ENCODE results near the gene MRPL22. TPM values are rescaled to one million over a fixed set of nuclear protein-coding genes. Genes with fewer than 3 reads are reported as not detected.

The MRPL22 gene
- total RNA-seq, 1 donor from 2014 or later, result 24.8 TPM

DNA sequence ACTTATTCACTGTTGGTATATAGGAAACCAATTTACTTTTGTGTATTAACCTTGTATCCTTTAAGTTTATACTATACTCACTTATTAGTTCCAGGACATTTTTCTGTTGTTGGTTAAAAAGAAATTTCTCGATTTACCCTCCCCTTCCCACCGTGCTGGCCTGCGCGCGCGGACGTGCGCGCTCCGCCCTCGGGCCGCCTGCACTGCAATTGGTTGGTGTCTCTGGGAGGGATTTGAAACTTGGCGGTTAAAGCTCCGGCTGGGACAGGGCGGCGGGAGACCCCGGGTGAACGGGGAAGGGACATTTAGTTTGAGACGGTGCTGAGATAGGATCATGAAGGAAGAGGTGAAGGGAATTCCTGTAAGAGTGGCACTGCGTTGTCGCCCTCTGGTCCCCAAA, 72.7 kb downstream of the MRPL22 start, which contains the start of gene KIF4B:
KIF4B (plus strand) TSS at position 230 of the 400 bp plus-strand sequence; CDS start at position 335, 105 bp downstream.
- H3K4me3 ChIP-seq, result no peak within 1 kb of the TSS
- H3K27ac ChIP-seq, result no peak within 1 kb of the TSS
- no peaks in the 10 kb centered on the region for H3K4me1 ChIP-seq
- H3K9me3 ChIP-seq, result no peaks in the 10 kb centered on the region
- intact Hi-C loops (cut with DNase I), result no loop called here
- H3K36me3 ChIP-seq, result no peaks in the 10 kb centered on the region
- no peak for DNase-seq (ENCODE audit: extremely low spot score in 2 of 2)
- TF ChIP-seq POLR2A (IDR thresholded peaks at IDR 0.05), result no peak
- no peak for TF ChIP-seq POLR2AphosphoS5 (IDR thresholded peaks at IDR 0.05; ENCODE audit: insufficient read depth in 1 of 2, low read depth in 1 of 2)
- TF ChIP-seq, protein P1, sequence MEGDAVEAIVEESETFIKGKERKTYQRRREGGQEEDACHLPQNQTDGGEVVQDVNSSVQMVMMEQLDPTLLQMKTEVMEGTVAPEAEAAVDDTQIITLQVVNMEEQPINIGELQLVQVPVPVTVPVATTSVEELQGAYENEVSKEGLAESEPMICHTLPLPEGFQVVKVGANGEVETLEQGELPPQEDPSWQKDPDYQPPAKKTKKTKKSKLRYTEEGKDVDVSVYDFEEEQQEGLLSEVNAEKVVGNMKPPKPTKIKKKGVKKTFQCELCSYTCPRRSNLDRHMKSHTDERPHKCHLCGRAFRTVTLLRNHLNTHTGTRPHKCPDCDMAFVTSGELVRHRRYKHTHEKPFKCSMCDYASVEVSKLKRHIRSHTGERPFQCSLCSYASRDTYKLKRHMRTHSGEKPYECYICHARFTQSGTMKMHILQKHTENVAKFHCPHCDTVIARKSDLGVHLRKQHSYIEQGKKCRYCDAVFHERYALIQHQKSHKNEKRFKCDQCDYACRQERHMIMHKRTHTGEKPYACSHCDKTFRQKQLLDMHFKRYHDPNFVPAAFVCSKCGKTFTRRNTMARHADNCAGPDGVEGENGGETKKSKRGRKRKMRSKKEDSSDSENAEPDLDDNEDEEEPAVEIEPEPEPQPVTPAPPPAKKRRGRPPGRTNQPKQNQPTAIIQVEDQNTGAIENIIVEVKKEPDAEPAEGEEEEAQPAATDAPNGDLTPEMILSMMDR (IDR thresholded peaks at IDR 0.05), result no peak
- H3K27me3 ChIP-seq, result no peaks in the 10 kb centered on the region

GRCh38 chr5:155015239-155015638, 74.4 kb downstream of the MRPL22 start:
- H3K9me3 ChIP-seq, result no peaks in the 10 kb centered on the region
- no peaks in the 10 kb centered on the region for H3K36me3 ChIP-seq
- H3K4me1 ChIP-seq, result no peaks in the 10 kb centered on the region
- DNase-seq (ENCODE audit: extremely low spot score in 2 of 2), result no peak
- intact Hi-C loops (cut with DNase I), result no loop called here
- no peaks in the 10 kb centered on the region for H3K27me3 ChIP-seq
- H3K27ac ChIP-seq, result no peak overlapping the region
- H3K4me3 ChIP-seq, result no peak overlapping the region
- TF ChIP-seq, protein P1 (IDR thresholded peaks at IDR 0.05), result no peak
- TF ChIP-seq POLR2AphosphoS5 (IDR thresholded peaks at IDR 0.05; ENCODE audit: insufficient read depth in 1 of 2, low read depth in 1 of 2) (no peak), POLR2A (IDR thresholded peaks at IDR 0.05) (no peak)

DNA sequence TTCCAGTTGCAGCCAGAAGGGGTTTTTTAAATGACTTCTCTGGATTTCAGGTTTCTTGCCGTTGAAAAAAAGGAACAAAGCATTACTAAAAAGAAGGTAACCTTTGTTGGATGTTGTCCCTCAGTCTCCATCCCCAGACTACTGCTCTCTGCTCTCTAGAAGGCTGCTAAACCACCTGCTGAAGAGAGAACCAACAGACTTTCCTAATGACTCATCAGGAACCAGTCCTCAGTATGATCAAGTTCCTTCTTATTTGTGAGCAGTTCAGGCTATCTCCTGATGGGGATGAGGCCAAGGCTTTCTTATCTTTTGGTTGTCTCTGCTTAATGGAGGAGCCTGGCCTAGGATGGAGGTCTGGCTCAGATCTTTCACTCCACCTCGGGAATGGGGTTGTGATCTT, 76.7 kb downstream of the MRPL22 start:
- TF ChIP-seq, protein P1 (IDR thresholded peaks at IDR 0.05), result no peak
- no peak for TF ChIP-seq POLR2AphosphoS5 (IDR thresholded peaks at IDR 0.05; ENCODE audit: insufficient read depth in 1 of 2, low read depth in 1 of 2)
- TF ChIP-seq POLR2A (IDR thresholded peaks at IDR 0.05), result no peak
- intact Hi-C loops (cut with DNase I), result no loop called here
- H3K27me3 ChIP-seq, result no peaks in the 10 kb centered on the region

More for the DNA sequence above, 76.7 kb downstream of the MRPL22 start:
- Histone ChIP-seq H3K4me1 (no peaks in the 10 kb centered on the region), H3K4me3 (no peak overlapping the region), H3K27ac (no peak overlapping the region), H3K9me3 (no peaks in the 10 kb centered on the region), H3K36me3 (no peaks in the 10 kb centered on the region)
- no peak for DNase-seq (ENCODE audit: extremely low spot score in 2 of 2)

Other genes starting within 250 kb of the MRPL22 start
- 98.0 TPM for gene LARP1, start 185.7 kb upstream of the MRPL22 start, total RNA-seq
- gene FAXDC2, start 90.5 kb upstream of the MRPL22 start, total RNA-seq, result 35.4 TPM
- gene CNOT8, start 82.4 kb upstream of the MRPL22 start, total RNA-seq, result 62.1 TPM
- 12.8 TPM for gene GEMIN5, start 2.9 kb upstream of the MRPL22 start, total RNA-seq
- gene KIF4B, start 72.7 kb downstream of the MRPL22 start, total RNA-seq, result not detected